Measurements from ENCODE around the gene ZNF219.

Gene ZNF219

DNA sequence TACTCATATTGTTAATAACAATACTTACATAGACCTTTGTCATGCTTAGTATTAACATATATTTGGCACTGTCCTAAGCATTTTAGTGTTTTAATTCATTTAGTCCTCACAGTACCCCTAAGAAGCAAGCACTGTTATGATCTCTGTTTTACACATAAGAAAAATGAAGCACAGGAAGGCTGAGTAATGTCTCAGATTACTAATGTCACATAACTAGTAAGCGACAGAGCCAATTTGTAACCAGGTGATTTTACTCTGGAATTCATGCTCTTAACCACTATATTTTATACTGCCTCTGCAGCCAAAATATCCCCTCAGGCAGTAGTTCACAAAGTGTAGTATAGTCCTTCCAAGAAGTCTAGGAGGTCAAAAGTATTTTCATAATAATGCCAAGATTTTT, 22.7 kb upstream of the ZNF219 start:
- Histone ChIP-seq H3K4me3 (ENCODE audit: low read length, poor library complexity, severe bottlenecking) (no peak overlapping the region), H3K27me3 (ENCODE audit: insufficient read depth, low read length, poor library complexity, severe bottlenecking) (no peaks in the 10 kb centered on the region), H3K9ac (ENCODE audit: low read depth, low read length, poor library complexity, severe bottlenecking) (no peak overlapping the region), H2AFZ (ENCODE audit: low read length) (no peak overlapping the region), H3K4me2 (ENCODE audit: low read depth, low read length, poor library complexity, severe bottlenecking) (no peak overlapping the region), H3F3A (ENCODE audit: low read depth) (no peaks in the 10 kb centered on the region), H3K36me3 (ENCODE audit: insufficient read depth, low read length) (no peaks in the 10 kb centered on the region), H4K20me1 (ENCODE audit: insufficient read depth, low read length, poor library complexity, severe bottlenecking) (no peaks in the 10 kb centered on the region), H3K9me3 (ENCODE audit: insufficient read depth, low read depth, low read length) (no peaks in the 10 kb centered on the region), H3K9me2 (replicated peaks; ENCODE audit: low read depth, low read length) (no peaks in the 10 kb centered on the region), H3K4me1 (ENCODE audit: insufficient read depth, low read length, poor library complexity, severe bottlenecking) (no peaks in the 10 kb centered on the region), H3K79me2 (ENCODE audit: insufficient read depth, low read length) (no peaks in the 10 kb centered on the region)
- no peak for TF ChIP-seq CTCF (conservative IDR thresholded peaks at IDR 0.05; ENCODE audit: low read length)
- TF ChIP-seq EZH2phosphoT487 (IDR thresholded peaks at IDR 0.05; ENCODE audit: borderline replicate concordance), result no peak

DNA sequence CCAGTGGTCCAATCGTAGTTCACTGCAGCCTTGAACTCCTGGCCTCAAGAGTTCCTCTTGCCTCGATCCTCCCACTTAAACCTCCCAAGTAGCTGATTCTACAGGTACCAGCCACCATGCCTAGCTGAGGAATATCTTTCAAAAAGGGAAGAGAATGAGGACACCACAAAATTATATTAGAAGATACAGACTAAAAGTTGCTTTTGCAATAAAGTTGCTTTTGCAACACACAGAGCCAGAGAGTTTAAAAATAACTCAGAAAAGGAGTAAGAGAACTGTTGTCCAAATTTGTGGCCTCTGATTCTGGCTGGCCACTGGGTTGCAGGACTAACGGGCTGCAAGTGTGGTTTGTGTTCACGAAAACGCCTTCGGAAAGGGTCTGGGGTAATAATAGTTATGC, 22.2 kb upstream of the ZNF219 start:
- no peaks in the 10 kb centered on the region for H3K36me3 ChIP-seq (ENCODE audit: insufficient read depth, low read length)
- no peak overlapping the region for H2AFZ ChIP-seq (ENCODE audit: low read length)
- H3K79me2 ChIP-seq (ENCODE audit: insufficient read depth, low read length), result no peaks in the 10 kb centered on the region
- no peaks in the 10 kb centered on the region for H3K9me2 ChIP-seq (replicated peaks; ENCODE audit: low read depth, low read length)
- no peaks in the 10 kb centered on the region for H3K4me1 ChIP-seq (ENCODE audit: insufficient read depth, low read length, poor library complexity, severe bottlenecking)
- no peak overlapping the region for H3K4me3 ChIP-seq (ENCODE audit: low read length, poor library complexity, severe bottlenecking)
- TF ChIP-seq EZH2phosphoT487 (IDR thresholded peaks at IDR 0.05; ENCODE audit: borderline replicate concordance), result no peak
- TF ChIP-seq CTCF (conservative IDR thresholded peaks at IDR 0.05; ENCODE audit: low read length), result no peak
- no peaks in the 10 kb centered on the region for H4K20me1 ChIP-seq (ENCODE audit: insufficient read depth, low read length, poor library complexity, severe bottlenecking)
- H3K4me2 ChIP-seq (ENCODE audit: low read depth, low read length, poor library complexity, severe bottlenecking), result no peak overlapping the region
- H3K9me3 ChIP-seq (ENCODE audit: insufficient read depth, low read depth, low read length), result no peaks in the 10 kb centered on the region
- H3K9ac ChIP-seq (ENCODE audit: low read depth, low read length, poor library complexity, severe bottlenecking), result no peak overlapping the region
- H3K27me3 ChIP-seq (ENCODE audit: insufficient read depth, low read length, poor library complexity, severe bottlenecking), result no peaks in the 10 kb centered on the region
- H3F3A ChIP-seq (ENCODE audit: low read depth), result no peaks in the 10 kb centered on the region

GRCh38 chr14:21118933-21119332, 20.5 kb upstream of the ZNF219 start:
- H3K9me2 ChIP-seq (replicated peaks; ENCODE audit: low read depth, low read length), result no peaks in the 10 kb centered on the region
- H4K20me1 ChIP-seq (ENCODE audit: insufficient read depth, low read length, poor library complexity, severe bottlenecking), result no peaks in the 10 kb centered on the region
- H3K4me2 ChIP-seq (ENCODE audit: low read depth, low read length, poor library complexity, severe bottlenecking), result no peak overlapping the region
- no peak for TF ChIP-seq CTCF (conservative IDR thresholded peaks at IDR 0.05; ENCODE audit: low read length)
- TF ChIP-seq EZH2phosphoT487 (IDR thresholded peaks at IDR 0.05; ENCODE audit: borderline replicate concordance), result no peak
- H3K4me1 ChIP-seq (ENCODE audit: insufficient read depth, low read length, poor library complexity, severe bottlenecking), result no peaks in the 10 kb centered on the region
- H3F3A ChIP-seq (ENCODE audit: low read depth), result no peaks in the 10 kb centered on the region
- H3K9me3 ChIP-seq (ENCODE audit: insufficient read depth, low read depth, low read length), result no peaks in the 10 kb centered on the region
- no peak overlapping the region for H3K4me3 ChIP-seq (ENCODE audit: low read length, poor library complexity, severe bottlenecking)
- H2AFZ ChIP-seq (ENCODE audit: low read length), result no peak overlapping the region
- no peaks in the 10 kb centered on the region for H3K36me3 ChIP-seq (ENCODE audit: insufficient read depth, low read length)
- no peaks in the 10 kb centered on the region for H3K79me2 ChIP-seq (ENCODE audit: insufficient read depth, low read length)
- H3K9ac ChIP-seq (ENCODE audit: low read depth, low read length, poor library complexity, severe bottlenecking), result no peak overlapping the region
- no peaks in the 10 kb centered on the region for H3K27me3 ChIP-seq (ENCODE audit: insufficient read depth, low read length, poor library complexity, severe bottlenecking)

All from Loucy (cell line).